Right atrium auricular region (tissue), 2 donors: ENCODE data around the gene PDZD8. TPM values are rescaled to one million over a fixed set of nuclear protein-coding genes. Genes with fewer than 3 reads are reported as not detected.

Source experiments
- DNase-seq: peaks from one replicate; pipeline ENCODE4 v3.0.0-alpha.2; 2019; ENCODE audit warnings: low spot score
- H3K27ac ChIP-seq, 2 donors: fragments of 200-600 bp; sonication (generic); 1 replicate in 1 of 2; 2 replicates in 1 of 2; pipeline ENCODE4 v1.5.1; 2016 to 2019
- H3K27me3 ChIP-seq, 2 donors: fragments of 200-600 bp; sonication (generic); one replicate each; pipeline versions ENCODE4 v1.5.1 to v1.6.0; 2017 to 2019
- H3K36me3 ChIP-seq: fragments of 200-600 bp; sonication (generic); one replicate; pipeline ENCODE4 v1.5.1; 2016
- H3K4me1 ChIP-seq, 2 donors: fragments of 200-600 bp; sonication (generic); one replicate each; pipeline versions ENCODE4 v1.5.1 to v1.6.0; 2017 to 2019
- H3K4me3 ChIP-seq, 2 donors: fragments of 200-600 bp; sonication (generic); 1 replicate in 1 of 2; 2 replicates in 1 of 2; pipeline ENCODE4 v1.5.1; 2017 to 2019; ENCODE audit warnings: mild to moderate bottlenecking in 1 of 2, moderate library complexity in 1 of 2
- H3K9me3 ChIP-seq, 2 donors: fragments of 200-600 bp; sonication (generic); one replicate each; pipeline ENCODE4 v1.5.1; 2019
- total RNA-seq, 2 donors: library from RNA; depleted of rRNA; stranded (reverse); fragments of >200 nt; gene quantifications; one replicate each; pipeline ENCODE4 v1.1.0, GENCODE V29; 2016
- TF ChIP-seq, protein P1 (sequence below), 2 donors: fragments of 200-600 bp; sonication (generic); IDR thresholded peaks; one replicate each; pipeline ENCODE4 v1.5.1; 2019; ENCODE audit warnings: antibody characterized with exemption in 2 of 2

The PDZD8 gene
- total RNA-seq, 2 donors from 2014 or later, result 17.7 to 29.4 TPM

DNA sequence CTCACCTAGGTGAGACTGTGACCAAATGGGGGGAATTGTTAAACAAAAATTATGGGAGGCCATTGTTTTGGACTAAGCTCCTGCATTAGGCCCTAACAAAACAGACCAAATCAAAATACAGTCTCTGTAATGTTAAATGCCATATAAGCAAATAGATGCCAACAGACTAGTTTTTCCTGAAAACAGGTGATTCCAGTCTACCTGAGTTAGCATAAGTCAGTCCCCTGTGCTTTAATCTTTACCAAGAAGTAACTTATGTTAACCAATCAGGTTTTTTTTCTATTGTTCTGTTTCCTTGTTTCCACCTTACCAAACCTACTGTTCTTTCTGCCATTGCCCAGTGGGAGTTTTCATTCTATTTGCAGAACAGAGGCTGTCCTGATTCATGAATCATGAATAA lies 48.0 kb downstream of the PDZD8 start:
- TF ChIP-seq, protein P1, sequence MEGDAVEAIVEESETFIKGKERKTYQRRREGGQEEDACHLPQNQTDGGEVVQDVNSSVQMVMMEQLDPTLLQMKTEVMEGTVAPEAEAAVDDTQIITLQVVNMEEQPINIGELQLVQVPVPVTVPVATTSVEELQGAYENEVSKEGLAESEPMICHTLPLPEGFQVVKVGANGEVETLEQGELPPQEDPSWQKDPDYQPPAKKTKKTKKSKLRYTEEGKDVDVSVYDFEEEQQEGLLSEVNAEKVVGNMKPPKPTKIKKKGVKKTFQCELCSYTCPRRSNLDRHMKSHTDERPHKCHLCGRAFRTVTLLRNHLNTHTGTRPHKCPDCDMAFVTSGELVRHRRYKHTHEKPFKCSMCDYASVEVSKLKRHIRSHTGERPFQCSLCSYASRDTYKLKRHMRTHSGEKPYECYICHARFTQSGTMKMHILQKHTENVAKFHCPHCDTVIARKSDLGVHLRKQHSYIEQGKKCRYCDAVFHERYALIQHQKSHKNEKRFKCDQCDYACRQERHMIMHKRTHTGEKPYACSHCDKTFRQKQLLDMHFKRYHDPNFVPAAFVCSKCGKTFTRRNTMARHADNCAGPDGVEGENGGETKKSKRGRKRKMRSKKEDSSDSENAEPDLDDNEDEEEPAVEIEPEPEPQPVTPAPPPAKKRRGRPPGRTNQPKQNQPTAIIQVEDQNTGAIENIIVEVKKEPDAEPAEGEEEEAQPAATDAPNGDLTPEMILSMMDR (IDR thresholded peaks at IDR 0.05), result no peak
- no peaks in the 10 kb centered on the region for H3K36me3 ChIP-seq
- H3K27ac ChIP-seq, result no peak overlapping the region
- H3K4me3 ChIP-seq, result no peak overlapping the region
- H3K27me3 ChIP-seq, result no peaks in the 10 kb centered on the region
- DNase-seq, result no peak
- H3K9me3 ChIP-seq, result no peaks in the 10 kb centered on the region
- no peaks in the 10 kb centered on the region for H3K4me1 ChIP-seq

DNA sequence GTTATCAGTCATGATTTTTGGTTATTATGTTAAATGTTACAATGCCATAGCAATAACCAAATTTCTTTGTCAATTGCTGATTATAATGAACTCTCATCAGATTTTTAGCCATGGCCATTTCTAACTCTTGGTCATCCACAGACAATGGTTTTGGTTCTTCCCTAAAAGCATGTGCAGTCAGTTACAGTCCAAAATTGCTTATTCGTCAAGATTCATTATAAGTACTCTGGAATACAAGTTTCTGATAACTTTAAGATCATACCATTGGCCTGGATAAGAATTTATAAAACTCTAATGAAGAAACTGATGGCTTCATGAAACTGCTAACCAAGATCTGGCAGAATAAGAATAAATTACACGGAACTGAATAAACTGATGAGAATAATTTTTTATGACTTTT lies 50.9 kb downstream of the PDZD8 start:
- DNase-seq, result no peak
- Histone ChIP-seq H3K9me3 (no peaks in the 10 kb centered on the region), H3K4me1 (no peaks in the 10 kb centered on the region), H3K27me3 (no peaks in the 10 kb centered on the region), H3K36me3 (no peaks in the 10 kb centered on the region), H3K27ac (no peak overlapping the region), H3K4me3 (no peak overlapping the region)
- TF ChIP-seq, protein P1 (IDR thresholded peaks at IDR 0.05), result no peak

DNA sequence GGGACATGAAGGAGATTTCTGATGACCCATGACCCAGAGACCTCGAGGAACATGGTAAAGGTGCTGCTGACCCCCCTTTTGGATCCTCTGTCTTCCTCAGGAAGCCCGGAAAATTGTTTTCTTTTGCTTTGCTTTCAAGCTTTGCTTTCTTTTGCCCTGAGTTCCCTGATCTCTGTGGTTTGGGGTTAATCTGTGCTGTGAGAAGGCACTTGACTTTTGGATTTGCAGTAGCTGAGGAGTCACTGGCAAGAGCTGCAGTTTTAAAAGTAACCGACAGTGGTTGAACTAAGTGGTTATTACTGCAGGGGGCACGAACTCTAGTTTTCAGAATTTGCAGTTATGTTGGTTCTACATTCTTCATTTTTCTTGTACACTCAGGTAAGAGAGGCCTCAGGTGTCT lies 53.0 kb downstream of the PDZD8 start:
- H3K36me3 ChIP-seq, result no peaks in the 10 kb centered on the region
- no peaks in the 10 kb centered on the region for H3K4me1 ChIP-seq
- no peak for DNase-seq
- no peaks in the 10 kb centered on the region for H3K27me3 ChIP-seq
- no peak overlapping the region for H3K27ac ChIP-seq
- TF ChIP-seq, protein P1 (IDR thresholded peaks at IDR 0.05), result no peak
- H3K9me3 ChIP-seq, result no peaks in the 10 kb centered on the region
- H3K4me3 ChIP-seq, result no peak overlapping the region

DNA sequence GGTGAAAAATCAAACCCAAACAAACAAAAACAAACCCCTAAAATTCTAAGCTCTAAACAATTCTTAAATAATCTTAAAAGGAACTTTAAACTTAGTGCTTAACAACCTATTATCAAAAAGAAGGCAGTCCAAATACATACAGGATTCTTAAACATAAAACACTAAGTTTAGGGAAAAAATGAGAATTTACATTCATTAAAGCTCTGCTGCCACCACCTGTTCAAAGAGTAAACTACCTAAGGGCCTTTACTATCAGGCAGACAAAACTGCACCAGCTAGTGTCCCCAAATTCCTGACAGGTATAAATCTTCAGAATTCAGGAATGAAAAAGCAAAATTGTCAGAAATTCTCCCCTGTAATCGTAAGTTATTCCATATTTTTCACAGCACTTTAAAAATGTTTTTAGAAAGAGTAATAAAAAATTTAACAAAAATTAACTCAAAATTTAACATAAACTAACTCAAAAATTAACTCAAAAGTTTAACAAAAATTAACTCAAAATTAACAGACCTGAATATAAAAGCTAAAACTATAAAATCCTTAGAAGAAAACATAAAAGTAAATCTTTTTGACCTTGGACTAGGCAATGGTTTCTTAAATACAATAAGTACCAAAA lies 55.1 kb downstream of the PDZD8 start:
- Histone ChIP-seq H3K4me3 (no peak overlapping the region), H3K27me3 (no peaks in the 10 kb centered on the region), H3K4me1 (no peaks in the 10 kb centered on the region), H3K36me3 (no peaks in the 10 kb centered on the region), H3K9me3 (no peaks in the 10 kb centered on the region), H3K27ac (no peak overlapping the region)
- no peak for DNase-seq
- TF ChIP-seq, protein P1 (IDR thresholded peaks at IDR 0.05), result peak; percentile 24 to 57

DNA sequence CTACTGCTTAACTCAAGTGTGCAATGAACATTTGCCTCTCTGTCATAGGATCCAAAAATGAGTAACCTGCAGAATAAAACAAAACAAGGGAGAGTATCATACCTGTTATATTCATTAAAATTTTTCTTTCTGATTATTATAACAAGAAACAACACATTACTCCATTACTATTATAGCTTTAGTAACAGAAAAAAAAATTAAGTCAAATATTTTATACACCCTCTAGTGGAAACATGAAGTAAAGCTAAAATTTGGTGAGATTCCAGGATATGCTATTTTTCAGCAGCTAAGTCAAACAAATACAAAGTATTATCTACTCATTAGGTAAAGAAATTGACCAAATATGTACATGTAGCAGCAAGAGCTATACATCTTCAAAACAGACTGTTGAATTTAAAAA lies 56.3 kb downstream of the PDZD8 start:
- DNase-seq, result no peak
- Histone ChIP-seq H3K9me3 (no peaks in the 10 kb centered on the region), H3K27me3 (no peaks in the 10 kb centered on the region), H3K36me3 (no peaks in the 10 kb centered on the region), H3K27ac (no peak overlapping the region), H3K4me1 (no peaks in the 10 kb centered on the region), H3K4me3 (no peak overlapping the region)
- TF ChIP-seq, protein P1 (IDR thresholded peaks at IDR 0.05), result peak in 1 of 2 donors; percentile 49

DNA sequence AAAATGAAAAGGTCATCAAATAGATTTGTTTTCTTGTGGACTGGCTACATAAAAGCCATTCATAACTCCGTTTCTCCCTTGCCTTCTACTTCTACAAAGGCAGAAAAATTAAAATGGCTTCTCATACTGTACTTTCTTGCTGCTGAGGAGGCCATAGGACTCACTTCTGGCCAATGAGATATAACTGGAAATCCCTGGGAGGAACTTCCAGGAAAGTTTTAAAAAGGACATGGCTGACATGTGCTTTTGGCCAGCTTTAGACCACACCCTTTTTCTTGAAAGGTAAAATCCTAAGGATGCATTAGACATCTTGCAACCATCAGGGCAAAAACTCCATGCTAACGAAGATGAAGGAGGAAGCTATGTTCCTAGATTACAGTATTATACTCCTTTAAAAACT lies 58.5 kb downstream of the PDZD8 start:
- no peak overlapping the region for H3K27ac ChIP-seq
- no peak for DNase-seq
- TF ChIP-seq, protein P1 (IDR thresholded peaks at IDR 0.05), result no peak
- H3K4me1 ChIP-seq, result no peaks in the 10 kb centered on the region
- H3K27me3 ChIP-seq, result no peaks in the 10 kb centered on the region
- H3K36me3 ChIP-seq, result no peaks in the 10 kb centered on the region
- no peaks in the 10 kb centered on the region for H3K9me3 ChIP-seq
- no peak overlapping the region for H3K4me3 ChIP-seq
